Neural cell (in vitro differentiated cells): ENCODE results near the gene ZNF524. TPM values are rescaled to one million over a fixed set of nuclear protein-coding genes. Genes with fewer than 3 reads are reported as not detected.
"Not testable (repeated sequence)": the region's sequence is repeated elsewhere in the genome, so short reads cannot be mapped to it uniquely, and the experiment has no call there.

Experiments used
- H2AFZ ChIP-seq: fragments of 200-600, 300-800 bp; sonication (generic), shearing (Covaris generic); 2 replicates; pipeline ENCODE4 v1.6.0; 2014; ENCODE audit warnings: low read depth, mild to moderate bottlenecking, antibody characterized with exemption, low read length, moderate library complexity
- H3F3A ChIP-seq: fragments of 200-600 bp; shearing (Covaris generic); 2 replicates; pipeline ENCODE4 v1.6.1; 2016; ENCODE audit warnings: mild to moderate bottlenecking, moderate library complexity, mixed read lengths, antibody characterized with exemption, low read length; ENCODE audit not compliant: insufficient read depth, poor library complexity, severe bottlenecking
- H3K27ac ChIP-seq: fragments of 200-600, 300-800 bp; sonication (generic), shearing (Covaris generic); 2 replicates; pipeline ENCODE4 v1.5.1; 2014; ENCODE audit warnings: mild to moderate bottlenecking, low read length, moderate library complexity
- H3K27me3 ChIP-seq: fragments of 300-800, 200-600 bp; sonication (generic), shearing (Covaris generic); 2 replicates; pipeline ENCODE4 v1.6.0; 2014; ENCODE audit warnings: mild to moderate bottlenecking, low read depth, low read length, moderate library complexity; ENCODE audit not compliant: insufficient read depth
- H3K36me3 ChIP-seq: fragments of 300-800, 200-600 bp; sonication (generic), shearing (Covaris generic); 2 replicates; pipeline ENCODE4 v1.5.1; 2014; ENCODE audit warnings: mild to moderate bottlenecking, antibody characterized with exemption, low read length, moderate library complexity; ENCODE audit not compliant: insufficient read depth
- H3K4me2 ChIP-seq: fragments of 300-800, 200-600 bp; sonication (generic), shearing (Covaris generic); 2 replicates; pipeline ENCODE4 v1.6.0; 2014; ENCODE audit warnings: mild to moderate bottlenecking, low read length
- H3K4me3 ChIP-seq: fragments of 300-800, 200-600 bp; sonication (generic), shearing (Covaris generic); 2 replicates; pipeline ENCODE4 v1.5.1; 2014; ENCODE audit warnings: mild to moderate bottlenecking, low read length, moderate library complexity
- H3K79me2 ChIP-seq: fragments of 200-600 bp; shearing (Covaris generic); replicated peaks from 2 replicates; pipeline ENCODE4 v1.6.0; 2014; ENCODE audit warnings: mild to moderate bottlenecking, low read length, moderate library complexity; ENCODE audit not compliant: insufficient read depth
- H3K9ac ChIP-seq: fragments of 300-800, 200-600 bp; sonication (generic), shearing (Covaris generic); 2 replicates; pipeline ENCODE4 v1.6.1; 2016; ENCODE audit warnings: mild to moderate bottlenecking, low read length, mixed read lengths
- H3K9me2 ChIP-seq: fragments of 200-600 bp; shearing (Covaris generic); 2 replicates; pipeline ENCODE4 v1.6.1; 2016; ENCODE audit warnings: mild to moderate bottlenecking, low read length, mixed read lengths; ENCODE audit not compliant: insufficient read depth
- H3K9me3 ChIP-seq: fragments of 200-600, 300-800 bp; sonication (generic), shearing (Covaris generic); 2 replicates; pipeline ENCODE4 v1.6.1; 2016; ENCODE audit warnings: mild to moderate bottlenecking, mixed run types, low read length, moderate library complexity, mixed read lengths
- H4K20me1 ChIP-seq: fragments of 200-600 bp; shearing (Covaris generic); 2 replicates; pipeline ENCODE4 v1.6.1; 2016; ENCODE audit warnings: mild to moderate bottlenecking, mixed run types; ENCODE audit not compliant: insufficient read depth
- EP300 ChIP-seq: fragments of 450-650 bp; conservative IDR thresholded peaks from 2 replicates; pipeline ENCODE4 v1.6.1; 2014; ENCODE audit warnings: antibody characterized with exemption, mild to moderate bottlenecking, moderate library complexity; ENCODE audit not compliant: poor library complexity, severe bottlenecking
- EZH2 ChIP-seq: fragments of 200-600, 300-800 bp; shearing (Covaris generic), sonication (generic); IDR thresholded peaks from 2 replicates; pipeline ENCODE4 v1.6.1; 2014; ENCODE audit warnings: antibody characterized with exemption, low read length, borderline replicate concordance, mild to moderate bottlenecking; ENCODE audit not compliant: insufficient read depth, poor library complexity, severe bottlenecking
- MXI1 ChIP-seq: fragments of 450-650 bp; conservative IDR thresholded peaks from 2 replicates; pipeline ENCODE4 v1.6.1; 2014; ENCODE audit warnings: antibody characterized with exemption, mild to moderate bottlenecking; ENCODE audit not compliant: poor library complexity, severe bottlenecking
- POLR2AphosphoS5 ChIP-seq: IDR thresholded peaks from 2 replicates; pipeline ENCODE4 v1.6.1; 2012
- RAD21 ChIP-seq: fragments of 450-650 bp; conservative IDR thresholded peaks from 2 replicates; pipeline ENCODE4 v1.6.1; 2014; ENCODE audit warnings: antibody characterized with exemption, mild to moderate bottlenecking, moderate library complexity
- SMC3 ChIP-seq: fragments of 450-650 bp; conservative IDR thresholded peaks from 2 replicates; pipeline ENCODE4 v1.6.1; 2014; ENCODE audit warnings: antibody characterized with exemption, mild to moderate bottlenecking, moderate library complexity; ENCODE audit not compliant: poor library complexity
- TAF1 ChIP-seq: IDR thresholded peaks from 2 replicates; pipeline ENCODE4 v1.6.1; 2012; ENCODE audit warnings: low read depth
- polyA plus RNA-seq: library from polyadenylated mRNA; depleted of rRNA; stranded (reverse); fragments of >200 nt; gene quantifications from 2 replicates; pipeline ENCODE4 v1.2.3, GENCODE V29; 2014
- TF ChIP-seq, protein P1 (sequence below): fragments of 450-650 bp; IDR thresholded peaks from 2 replicates; pipeline ENCODE4 v1.5.1; 2014; ENCODE audit warnings: antibody characterized with exemption, mild to moderate bottlenecking, moderate library complexity; ENCODE audit not compliant: poor library complexity, severe bottlenecking
- TF ChIP-seq, protein P2 (sequence below): IDR thresholded peaks from 2 replicates; pipeline ENCODE4 v1.6.1; 2012; ENCODE audit warnings: borderline replicate concordance

Gene ZNF524
- polyA plus RNA-seq, 1 donor from 2014 or later, result 3.2 TPM

DNA sequence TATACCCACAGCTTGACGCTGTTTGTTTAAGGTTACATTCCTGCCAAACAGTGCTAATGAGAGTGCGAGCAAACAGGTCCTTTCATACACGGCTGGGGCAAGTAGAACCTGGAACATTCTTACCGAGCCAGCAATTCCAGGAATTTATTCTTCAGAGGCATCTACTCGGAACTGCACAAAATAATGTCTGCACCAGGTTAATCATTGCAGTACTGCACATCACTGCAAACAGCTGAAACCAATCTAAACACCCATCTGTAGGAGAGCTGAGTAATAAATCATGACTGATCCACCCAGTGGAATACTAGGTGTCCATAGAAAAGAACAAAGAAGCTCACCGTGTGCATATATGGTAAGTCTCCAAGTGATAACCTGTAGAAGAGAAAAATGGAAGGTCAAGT lies 18.3 kb upstream of the ZNF524 start:
- H2AFZ ChIP-seq, result no peak overlapping the region
- no peaks in the 10 kb centered on the region for H3K9me2 ChIP-seq
- H3K4me3 ChIP-seq, result no peak overlapping the region
- TF ChIP-seq, protein P1, sequence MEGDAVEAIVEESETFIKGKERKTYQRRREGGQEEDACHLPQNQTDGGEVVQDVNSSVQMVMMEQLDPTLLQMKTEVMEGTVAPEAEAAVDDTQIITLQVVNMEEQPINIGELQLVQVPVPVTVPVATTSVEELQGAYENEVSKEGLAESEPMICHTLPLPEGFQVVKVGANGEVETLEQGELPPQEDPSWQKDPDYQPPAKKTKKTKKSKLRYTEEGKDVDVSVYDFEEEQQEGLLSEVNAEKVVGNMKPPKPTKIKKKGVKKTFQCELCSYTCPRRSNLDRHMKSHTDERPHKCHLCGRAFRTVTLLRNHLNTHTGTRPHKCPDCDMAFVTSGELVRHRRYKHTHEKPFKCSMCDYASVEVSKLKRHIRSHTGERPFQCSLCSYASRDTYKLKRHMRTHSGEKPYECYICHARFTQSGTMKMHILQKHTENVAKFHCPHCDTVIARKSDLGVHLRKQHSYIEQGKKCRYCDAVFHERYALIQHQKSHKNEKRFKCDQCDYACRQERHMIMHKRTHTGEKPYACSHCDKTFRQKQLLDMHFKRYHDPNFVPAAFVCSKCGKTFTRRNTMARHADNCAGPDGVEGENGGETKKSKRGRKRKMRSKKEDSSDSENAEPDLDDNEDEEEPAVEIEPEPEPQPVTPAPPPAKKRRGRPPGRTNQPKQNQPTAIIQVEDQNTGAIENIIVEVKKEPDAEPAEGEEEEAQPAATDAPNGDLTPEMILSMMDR, result no peak
- TF ChIP-seq TAF1, result no peak
- TF ChIP-seq SMC3, result no peak
- no peak for TF ChIP-seq POLR2AphosphoS5
- TF ChIP-seq, protein P2, sequence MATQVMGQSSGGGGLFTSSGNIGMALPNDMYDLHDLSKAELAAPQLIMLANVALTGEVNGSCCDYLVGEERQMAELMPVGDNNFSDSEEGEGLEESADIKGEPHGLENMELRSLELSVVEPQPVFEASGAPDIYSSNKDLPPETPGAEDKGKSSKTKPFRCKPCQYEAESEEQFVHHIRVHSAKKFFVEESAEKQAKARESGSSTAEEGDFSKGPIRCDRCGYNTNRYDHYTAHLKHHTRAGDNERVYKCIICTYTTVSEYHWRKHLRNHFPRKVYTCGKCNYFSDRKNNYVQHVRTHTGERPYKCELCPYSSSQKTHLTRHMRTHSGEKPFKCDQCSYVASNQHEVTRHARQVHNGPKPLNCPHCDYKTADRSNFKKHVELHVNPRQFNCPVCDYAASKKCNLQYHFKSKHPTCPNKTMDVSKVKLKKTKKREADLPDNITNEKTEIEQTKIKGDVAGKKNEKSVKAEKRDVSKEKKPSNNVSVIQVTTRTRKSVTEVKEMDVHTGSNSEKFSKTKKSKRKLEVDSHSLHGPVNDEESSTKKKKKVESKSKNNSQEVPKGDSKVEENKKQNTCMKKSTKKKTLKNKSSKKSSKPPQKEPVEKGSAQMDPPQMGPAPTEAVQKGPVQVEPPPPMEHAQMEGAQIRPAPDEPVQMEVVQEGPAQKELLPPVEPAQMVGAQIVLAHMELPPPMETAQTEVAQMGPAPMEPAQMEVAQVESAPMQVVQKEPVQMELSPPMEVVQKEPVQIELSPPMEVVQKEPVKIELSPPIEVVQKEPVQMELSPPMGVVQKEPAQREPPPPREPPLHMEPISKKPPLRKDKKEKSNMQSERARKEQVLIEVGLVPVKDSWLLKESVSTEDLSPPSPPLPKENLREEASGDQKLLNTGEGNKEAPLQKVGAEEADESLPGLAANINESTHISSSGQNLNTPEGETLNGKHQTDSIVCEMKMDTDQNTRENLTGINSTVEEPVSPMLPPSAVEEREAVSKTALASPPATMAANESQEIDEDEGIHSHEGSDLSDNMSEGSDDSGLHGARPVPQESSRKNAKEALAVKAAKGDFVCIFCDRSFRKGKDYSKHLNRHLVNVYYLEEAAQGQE, result no peak
- TF ChIP-seq EZH2, result no peak
- TF ChIP-seq RAD21, result no peak
- no peak for TF ChIP-seq EP300
- no peak for TF ChIP-seq MXI1
- no peaks in the 10 kb centered on the region for H3K36me3 ChIP-seq
- H3K9me3 ChIP-seq, result no peaks in the 10 kb centered on the region
- H3K79me2 ChIP-seq, result peaks cover 21% of the 10 kb centered on the region
- H3K27me3 ChIP-seq, result no peaks in the 10 kb centered on the region
- no peak overlapping the region for H3K27ac ChIP-seq
- H3K9ac ChIP-seq, result no peak overlapping the region
- H3K4me2 ChIP-seq, result no peak overlapping the region
- H3F3A ChIP-seq, result no peaks in the 10 kb centered on the region
- H4K20me1 ChIP-seq, result no peaks in the 10 kb centered on the region

DNA sequence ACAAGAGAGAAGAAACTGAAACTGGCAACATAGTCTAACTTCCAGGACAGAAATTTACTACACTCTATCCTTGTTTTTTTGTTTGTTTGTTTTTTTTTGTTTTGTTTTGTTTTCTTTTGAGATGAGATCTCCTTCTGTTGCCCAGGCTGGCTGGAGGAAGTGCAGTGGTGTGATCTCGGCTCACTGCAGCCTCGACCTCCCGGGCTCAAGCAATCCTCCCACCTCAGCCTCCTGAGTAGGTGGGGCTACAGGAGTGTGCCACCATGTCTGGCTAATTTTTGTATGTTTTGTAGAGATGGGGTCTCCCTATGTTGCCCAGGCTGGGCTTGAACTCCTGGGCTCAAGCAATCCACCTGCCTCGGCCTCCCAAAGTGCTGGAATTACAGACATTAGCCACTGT lies 17.8 kb upstream of the ZNF524 start:
- H3F3A ChIP-seq, H3K9ac ChIP-seq, H4K20me1 ChIP-seq, H3K27ac ChIP-seq, H3K9me3 ChIP-seq, H3K9me2 ChIP-seq, H3K27me3 ChIP-seq, H3K4me3 ChIP-seq, H3K36me3 ChIP-seq, H3K4me2 ChIP-seq, H2AFZ ChIP-seq: not testable (repeated sequence)
- peaks cover 21% of the 10 kb centered on the region for H3K79me2 ChIP-seq

DNA sequence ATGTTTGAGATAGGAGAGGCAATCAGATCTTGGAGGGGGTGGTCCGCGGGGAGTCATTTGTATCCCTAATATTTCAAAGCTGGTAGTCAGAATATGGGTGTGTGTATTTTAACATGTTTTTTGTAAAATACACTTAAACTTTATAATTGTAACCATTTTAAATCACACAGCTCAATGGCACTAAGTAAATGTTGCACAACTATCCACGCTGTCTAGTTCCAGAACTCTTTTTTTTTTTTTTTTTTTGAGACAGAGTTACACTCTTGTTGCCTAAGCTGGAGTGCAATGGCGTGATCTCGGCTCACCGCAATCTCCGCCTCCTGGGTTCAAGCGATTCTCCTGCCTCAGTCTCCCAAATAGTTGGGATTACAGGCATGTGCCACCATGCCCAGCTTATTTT lies 16.2 kb upstream of the ZNF524 start:
- not testable (repeated sequence) for H3K9me3 ChIP-seq, H3K9ac ChIP-seq, H3K36me3 ChIP-seq, H3F3A ChIP-seq, H3K27ac ChIP-seq, H3K9me2 ChIP-seq, H3K4me2 ChIP-seq, H3K27me3 ChIP-seq, H3K4me3 ChIP-seq, H4K20me1 ChIP-seq, H2AFZ ChIP-seq
- peaks cover 21% of the 10 kb centered on the region for H3K79me2 ChIP-seq
